SK-N-SH (cell line): ENCODE results near the gene YWHAE. TPM values are rescaled to one million over a fixed set of nuclear protein-coding genes. Genes with fewer than 3 reads are reported as not detected.

Source experiments
- CTCF ChIA-PET: fragments of 300-600, 350-600 bp; formaldehyde crosslinking; extraction: SDS; loops from one replicate; lab custom pipeline; 2021; lab: Yijun Ruan, JAX
- POLR2A ChIA-PET: fragments of 350-600 bp; sonication (Branson Sonifier 250); formaldehyde crosslinking; extraction: SDS; loops from one replicate; lab custom pipeline; 2020; ENCODE audit warnings: antibody characterized with exemption, inconsistent platforms; lab: Yijun Ruan, JAX
- DNase-seq: peaks from one replicate; pipeline ENCODE4 v3.0.0; 2012
- H2AFZ ChIP-seq: fragments of 200-600 bp; sonication (generic); 2 replicates; pipeline ENCODE4 v1.8.1; 2016; ENCODE audit warnings: antibody characterized with exemption, mild to moderate bottlenecking, low read depth
- H3F3A ChIP-seq: fragments of 200-600 bp; sonication (generic); replicated peaks from 2 replicates; pipeline ENCODE3; 2016; ENCODE audit warnings: antibody characterized with exemption, mild to moderate bottlenecking; ENCODE audit not compliant: insufficient read depth
- H3K27ac ChIP-seq, 2 experiments: fragments of 200-500 bp in 1 of 2; fragments of 200-600 bp in 1 of 2; sonication (Bioruptor generic) in 1 of 2; sonication (generic), shearing (Covaris generic) in 1 of 2; 2 replicates each; pipeline versions ENCODE4 v1.5.1 to v1.6.1; 2014 to 2016; ENCODE audit warnings: low read depth in 2 of 2, inconsistent platforms in 1 of 2, low read length in 1 of 2, mild to moderate bottlenecking in 1 of 2, mixed read lengths in 1 of 2
- H3K27me3 ChIP-seq: fragments of 200-600 bp; sonication (generic), shearing (Covaris generic); 2 replicates; pipeline ENCODE4 v1.6.1; 2016; ENCODE audit warnings: mixed run types; ENCODE audit not compliant: insufficient read depth
- H3K36me3 ChIP-seq, 2 experiments: fragments of 200-500 bp in 1 of 2; fragments of 200-600 bp in 1 of 2; sonication (Bioruptor generic) in 1 of 2; sonication (generic) in 1 of 2; replicated peaks in 1 of 2; 2 replicates each; pipeline versions ENCODE3 to v1.5.1; 2014 to 2016; ENCODE audit warnings: low read length in 1 of 2, mild to moderate bottlenecking in 1 of 2; ENCODE audit not compliant: insufficient read depth in 2 of 2, control insufficient read depth in 1 of 2
- H3K4me1 ChIP-seq, 2 experiments: fragments of 200-500 bp in 1 of 2; fragments of 200-600 bp in 1 of 2; sonication (Bioruptor generic) in 1 of 2; sonication (generic), shearing (Covaris generic) in 1 of 2; 2 replicates each; pipeline versions ENCODE4 v1.5.1 to v1.6.1; 2014 to 2016; ENCODE audit warnings: low read depth in 1 of 2, low read length in 1 of 2, mixed run types in 1 of 2; ENCODE audit not compliant: insufficient read depth in 2 of 2, control insufficient read depth in 1 of 2
- H3K4me2 ChIP-seq: fragments of 200-600 bp; sonication (generic), shearing (Covaris generic); 2 replicates; pipeline ENCODE4 v1.6.1; 2017; ENCODE audit warnings: mixed run types
- H3K4me3 ChIP-seq, 2 experiments: fragments of 200-500 bp in 1 of 2; fragments of 200-600 bp in 1 of 2; sonication (Bioruptor generic) in 1 of 2; sonication (generic), shearing (Covaris generic) in 1 of 2; 2 replicates each; pipeline versions ENCODE4 v1.5.1 to v1.8.1; 2014 to 2016; ENCODE audit warnings: low read depth in 2 of 2, inconsistent platforms in 1 of 2, low read length in 1 of 2, mild to moderate bottlenecking in 1 of 2, mixed read lengths in 1 of 2, moderate library complexity in 1 of 2
- H3K79me2 ChIP-seq: fragments of 200-600 bp; sonication (generic); 2 replicates; pipeline ENCODE4 v1.8.1; 2017; ENCODE audit warnings: mild to moderate bottlenecking; ENCODE audit not compliant: insufficient read depth
- H3K9ac ChIP-seq: fragments of 200-600 bp; sonication (generic); 2 replicates; pipeline ENCODE4 v1.6.1; 2017; ENCODE audit warnings: mixed run types
- H3K9me2 ChIP-seq: fragments of 200-600 bp; sonication (generic); 2 replicates; pipeline ENCODE4 v1.6.1; 2017; ENCODE audit warnings: mixed run types
- H3K9me3 ChIP-seq: fragments of 200-600 bp; sonication (generic); 2 replicates; pipeline ENCODE4 v1.6.1; 2017; ENCODE audit warnings: mixed run types, mild to moderate bottlenecking, moderate library complexity
- H4K20me1 ChIP-seq: fragments of 200-600 bp; sonication (generic); 2 replicates; pipeline ENCODE4 v1.6.1; 2017; ENCODE audit warnings: mild to moderate bottlenecking, mixed run types; ENCODE audit not compliant: insufficient read depth
- EP300 ChIP-seq, 2 experiments: IDR thresholded peaks; 2 replicates each; pipeline versions ENCODE4 v1.4.0 to v1.6.1; 2012; ENCODE audit warnings: borderline replicate concordance in 1 of 2, low read depth in 1 of 2, low read length in 1 of 2
- FOSL2 ChIP-seq: IDR thresholded peaks from 2 replicates; pipeline ENCODE4 v1.4.0; 2012; ENCODE audit warnings: low read depth, mild to moderate bottlenecking, moderate library complexity, borderline replicate concordance
- FOXJ3 ChIP-seq: sonication (generic); formaldehyde crosslinking; IDR thresholded peaks from 2 replicates; pipeline ENCODE4 v1.5.1; 2020; ENCODE audit warnings: mild to moderate bottlenecking, missing genetic modification reagents
- GATA2 ChIP-seq: sonication (generic); formaldehyde crosslinking; IDR thresholded peaks from 2 replicates; pipeline ENCODE4 v1.5.0; 2020; ENCODE audit warnings: mild to moderate bottlenecking, missing genetic modification reagents
- IRF3 ChIP-seq: fragments of 150-350 bp; IDR thresholded peaks from 2 replicates; pipeline ENCODE4 v1.6.1; 2016; ENCODE audit warnings: mild to moderate bottlenecking, low read depth, low read length
- MEF2A ChIP-seq: IDR thresholded peaks from 2 replicates; pipeline ENCODE4 v1.4.0; 2012; ENCODE audit warnings: low read depth, borderline replicate concordance
- NRF1 ChIP-seq: IDR thresholded peaks from 2 replicates; pipeline ENCODE4 v1.6.1; 2012; ENCODE audit warnings: low read depth, mild to moderate bottlenecking, low read length
- RAD21 ChIP-seq: IDR thresholded peaks from 2 replicates; pipeline ENCODE4 v1.6.1; 2012; ENCODE audit warnings: mild to moderate bottlenecking, low read length
- RCOR1 ChIP-seq: fragments of 150-350 bp; IDR thresholded peaks from 2 replicates; pipeline ENCODE4 v1.6.1; 2017; ENCODE audit warnings: antibody characterized with exemption, low read length
- RFX5 ChIP-seq: IDR thresholded peaks from 2 replicates; pipeline ENCODE4 v1.6.1; 2012; ENCODE audit warnings: mild to moderate bottlenecking, improper control_type of control experiment, low read length
- SIN3A ChIP-seq: IDR thresholded peaks from 2 replicates; pipeline ENCODE4 v1.6.1; 2012; ENCODE audit warnings: low read depth, mild to moderate bottlenecking, low read length, moderate library complexity, borderline replicate concordance
- TEAD4 ChIP-seq: IDR thresholded peaks from 2 replicates; pipeline ENCODE4 v1.4.0; 2012; ENCODE audit warnings: mild to moderate bottlenecking, borderline replicate concordance; ENCODE audit not compliant: insufficient read depth
- ZBTB33 ChIP-seq: IDR thresholded peaks from 2 replicates; pipeline ENCODE4 v1.4.0; 2012; ENCODE audit warnings: low read depth, borderline replicate concordance
- WGBS: methylation state at CpG from one replicate; pipeline ENCODE4 v1.1.6; 2017; ENCODE audit warnings: low lambda C conversion rate; 5-methylcytosine and 5-hydroxymethylcytosine counted together
- polyA plus RNA-seq, 3 experiments: library from polyadenylated mRNA; depleted of rRNA; stranded (reverse); fragments of >200 nt; gene quantifications; 2 replicates each; pipeline ENCODE4 v1.2.3, GENCODE V29; 2012
- TF ChIP-seq, protein P1 (sequence below): IDR thresholded peaks from 2 replicates; pipeline ENCODE4 v1.4.0; 2012; ENCODE audit warnings: low read depth, borderline replicate concordance

YWHAE gene
- polyA plus RNA-seq, 1 of the 3 experiments (the other 2 are of a cell fraction): 1,023 TPM

DNA sequence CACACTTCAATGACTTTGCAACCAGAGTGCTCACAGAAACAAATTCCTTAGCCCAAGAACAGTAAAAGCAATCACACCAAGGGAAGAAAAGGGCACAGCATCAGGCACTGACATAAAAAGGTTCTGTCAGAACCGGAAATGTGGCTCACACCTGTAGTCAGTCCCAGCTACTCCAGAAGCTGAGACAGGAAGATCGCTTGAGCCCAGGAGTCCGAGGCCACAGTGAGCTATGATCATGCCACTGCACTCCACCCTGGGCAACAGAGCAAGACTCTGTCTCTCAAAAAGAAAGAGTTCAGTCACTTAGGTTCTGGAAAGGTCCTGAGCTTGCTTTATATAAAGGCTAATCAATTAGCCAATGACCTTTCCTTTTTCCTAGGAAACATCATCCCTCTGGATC lies 22.7 kb downstream of the YWHAE start (continued):
- no peak for TF ChIP-seq IRF3
- TF ChIP-seq, all 33 proteins: peak for 0

DNA sequence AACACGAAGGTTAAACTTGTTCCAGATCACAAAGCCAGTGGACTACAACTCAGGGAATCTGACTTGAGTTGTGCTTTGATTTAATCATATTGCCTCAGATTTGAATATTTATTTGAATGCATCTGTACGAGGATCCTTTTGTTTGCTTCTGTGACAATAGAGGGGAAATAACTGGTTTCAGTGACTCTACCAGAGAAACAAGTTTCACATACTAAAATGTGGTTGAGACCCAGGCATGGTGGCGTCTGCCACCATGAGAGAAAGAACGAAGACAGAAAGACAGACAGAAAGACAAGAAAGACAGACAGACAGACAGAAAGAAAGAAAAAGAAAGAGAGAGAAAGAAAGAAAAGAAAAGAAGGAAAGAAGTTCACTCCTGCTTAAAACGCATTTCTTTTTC lies 24.0 kb downstream of the YWHAE start:
- H3K9me2 ChIP-seq: no peaks in the 10 kb centered on the region
- H3K4me3 ChIP-seq: no peak overlapping the region
- peaks cover 38% of the 10 kb centered on the region for H3F3A ChIP-seq
- no peak for TF ChIP-seq RFX5
- no peak for TF ChIP-seq FOSL2
- TF ChIP-seq MEF2A: no peak
- no peak for TF ChIP-seq ZBTB33
- no peak for TF ChIP-seq NRF1
- TF ChIP-seq FOXJ3 (CRISPR knock-in tag): no peak
- TF ChIP-seq TEAD4: no peak
- no peak for TF ChIP-seq SIN3A
- TF ChIP-seq RAD21: no peak
- TF ChIP-seq EP300 (IDR thresholded peaks at IDR 0.05; ENCODE audit: borderline replicate concordance in 1 of 2, low read depth in 1 of 2, low read length in 1 of 2): no peak
- TF ChIP-seq GATA2 (CRISPR knock-in tag): no peak
- TF ChIP-seq, protein P1, sequence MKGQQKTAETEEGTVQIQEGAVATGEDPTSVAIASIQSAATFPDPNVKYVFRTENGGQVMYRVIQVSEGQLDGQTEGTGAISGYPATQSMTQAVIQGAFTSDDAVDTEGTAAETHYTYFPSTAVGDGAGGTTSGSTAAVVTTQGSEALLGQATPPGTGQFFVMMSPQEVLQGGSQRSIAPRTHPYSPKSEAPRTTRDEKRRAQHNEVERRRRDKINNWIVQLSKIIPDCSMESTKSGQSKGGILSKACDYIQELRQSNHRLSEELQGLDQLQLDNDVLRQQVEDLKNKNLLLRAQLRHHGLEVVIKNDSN: no peak
- no peak for TF ChIP-seq RCOR1
- peaks cover 100% of the 10 kb centered on the region for H4K20me1 ChIP-seq
- H3K9me3 ChIP-seq: no peaks in the 10 kb centered on the region
- ChIA-PET CTCF (interaction anchor here (1.2 to 8.4 kb wide), 3 partner anchors 10 to 140 kb away, joined by 3 to 93 read pairs (median 4); partner anchors contain the start of gene INPP5K), POLR2A (no interaction called here)
- H3K9ac ChIP-seq: no peak overlapping the region
- peaks cover 100% of the 10 kb centered on the region for H3K79me2 ChIP-seq
- H2AFZ ChIP-seq: no peak overlapping the region
- no peak overlapping the region for H3K27ac ChIP-seq
- no peaks in the 10 kb centered on the region for H3K27me3 ChIP-seq
- H3K4me1 ChIP-seq: peaks cover 4 to 34% of the 10 kb centered on the region in 2 experiments; a peak in 2 of 4 replicates
- no peak for DNase-seq
- WGBS: 89% methylated on average over 5 of the region's 5 CpGs
- peaks cover 2 to 18% of the 10 kb centered on the region in 2 experiments for H3K36me3 ChIP-seq
- no peak overlapping the region for H3K4me2 ChIP-seq
